Measurements from ENCODE around the gene USP46.

USP46 gene

DNA sequence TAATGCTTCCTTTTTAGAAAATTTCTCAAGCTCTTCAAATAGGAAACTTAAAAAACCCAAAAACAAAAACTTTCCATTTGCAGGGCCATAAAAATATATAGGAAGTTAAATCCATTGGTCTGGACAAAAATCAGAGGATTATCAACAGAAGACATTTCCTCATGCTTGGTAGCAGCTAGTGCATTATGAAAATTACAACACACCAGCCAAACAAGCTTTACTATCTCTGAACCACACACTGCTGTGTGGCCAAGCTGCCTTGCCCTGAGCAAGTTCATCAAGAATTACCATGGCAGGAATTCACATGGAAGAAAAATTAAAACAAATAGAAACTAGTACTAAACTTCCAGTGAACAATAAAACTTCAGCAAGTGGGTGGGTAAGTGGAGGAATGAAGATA is 3.6 kb downstream of the USP46 start:
- DNase-seq = no peak

DNA sequence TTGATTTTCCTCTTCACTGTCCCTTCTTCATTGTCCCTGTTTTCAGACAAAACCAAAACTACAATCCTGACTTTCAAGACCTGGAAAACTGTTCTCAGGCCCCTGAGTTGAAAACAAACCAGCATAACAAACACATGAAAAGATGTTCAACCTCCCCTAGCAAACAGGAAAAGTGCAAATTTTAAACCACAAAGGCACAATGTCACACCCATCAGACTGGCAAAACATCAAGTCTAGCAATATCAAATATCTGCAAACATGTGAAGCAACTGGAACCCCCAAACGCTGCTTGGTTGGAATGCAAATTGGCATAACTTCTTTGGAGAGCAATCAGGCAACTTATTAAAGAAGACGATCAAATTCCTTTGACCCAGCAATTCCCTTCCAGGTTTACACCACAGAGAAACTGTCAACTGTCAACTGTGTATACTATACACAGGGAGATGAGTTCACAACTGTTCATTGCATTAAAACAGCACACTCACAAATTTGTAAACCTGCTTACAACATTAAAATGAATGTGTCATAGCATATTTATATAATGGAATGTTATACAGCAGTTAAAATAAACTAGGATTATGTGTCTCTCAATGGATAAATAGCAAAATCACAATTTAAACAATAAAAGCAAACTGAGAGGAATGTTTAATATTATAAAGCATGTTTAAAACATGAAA is 7.0 kb downstream of the USP46 start:
- DNase-seq = no peak

- no peak for DNase-seq
Observed at GRCh38 chr4:52648836-52649235, 10.3 kb downstream of the USP46 start.

DNA sequence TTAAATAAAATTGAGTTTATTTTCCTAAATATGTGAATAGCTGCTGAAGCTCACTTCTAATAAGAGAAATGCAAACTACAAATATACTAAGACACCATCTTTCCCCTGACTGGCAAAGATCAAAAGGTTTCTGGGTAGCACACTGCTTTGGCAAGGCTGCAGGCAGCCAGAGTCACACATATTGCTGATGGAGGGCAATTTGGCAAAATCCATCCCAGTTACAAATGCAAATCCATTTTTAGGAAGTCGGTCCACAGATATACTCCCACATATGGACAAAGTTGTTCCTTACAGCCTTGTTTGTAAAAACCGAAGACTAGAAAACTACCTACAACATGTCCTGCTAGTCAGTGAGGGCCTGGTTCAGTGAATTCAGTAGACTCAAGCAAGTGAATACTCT is 12.4 kb downstream of the USP46 start:
- no peak for DNase-seq

- DNase-seq = no peak
Observed at GRCh38 chr4:52646096-52646495, 13.0 kb downstream of the USP46 start.

DNA sequence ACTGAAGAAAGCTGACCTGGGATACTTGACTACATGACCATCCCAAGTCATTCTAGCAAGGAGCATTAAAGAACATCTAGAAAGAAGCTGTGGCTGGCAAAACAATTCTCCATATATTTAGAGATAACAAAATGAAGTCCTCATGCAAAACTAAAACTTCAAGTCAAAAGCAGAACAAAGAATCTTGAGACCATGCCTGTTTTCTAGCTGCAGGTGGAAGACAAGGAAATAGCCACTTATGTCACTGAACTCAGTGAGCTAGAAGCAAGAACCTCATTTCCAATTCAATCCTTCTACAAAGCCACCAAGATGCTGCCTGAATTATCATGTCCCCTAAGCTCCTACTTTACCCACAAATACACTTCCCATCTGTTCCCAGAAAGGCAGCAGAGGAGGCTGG is 13.8 kb downstream of the USP46 start:
- no peak for DNase-seq

GRCh38 chr4:52643785-52644244 is 15.3 kb downstream of the USP46 start:
- no peak for DNase-seq

DNA sequence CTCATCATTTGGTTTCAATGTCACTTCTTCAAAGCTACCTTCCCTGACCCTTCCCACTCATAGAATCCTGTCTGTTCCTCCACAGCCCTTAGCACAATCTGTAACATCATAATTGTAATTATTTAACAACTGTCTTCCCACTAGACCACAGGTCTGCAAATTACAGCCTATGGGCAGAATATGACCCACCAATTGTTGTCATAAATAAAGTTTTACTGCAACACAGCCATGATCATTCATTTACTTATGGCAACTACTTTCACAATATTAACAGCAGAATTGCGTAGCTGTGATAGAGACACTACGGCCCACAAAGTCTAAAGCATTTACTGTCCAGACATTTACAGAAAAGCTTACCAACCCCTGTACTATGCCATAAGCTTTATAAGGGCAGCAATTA is 15.9 kb downstream of the USP46 start:
- DNase-seq = no peak

DNA sequence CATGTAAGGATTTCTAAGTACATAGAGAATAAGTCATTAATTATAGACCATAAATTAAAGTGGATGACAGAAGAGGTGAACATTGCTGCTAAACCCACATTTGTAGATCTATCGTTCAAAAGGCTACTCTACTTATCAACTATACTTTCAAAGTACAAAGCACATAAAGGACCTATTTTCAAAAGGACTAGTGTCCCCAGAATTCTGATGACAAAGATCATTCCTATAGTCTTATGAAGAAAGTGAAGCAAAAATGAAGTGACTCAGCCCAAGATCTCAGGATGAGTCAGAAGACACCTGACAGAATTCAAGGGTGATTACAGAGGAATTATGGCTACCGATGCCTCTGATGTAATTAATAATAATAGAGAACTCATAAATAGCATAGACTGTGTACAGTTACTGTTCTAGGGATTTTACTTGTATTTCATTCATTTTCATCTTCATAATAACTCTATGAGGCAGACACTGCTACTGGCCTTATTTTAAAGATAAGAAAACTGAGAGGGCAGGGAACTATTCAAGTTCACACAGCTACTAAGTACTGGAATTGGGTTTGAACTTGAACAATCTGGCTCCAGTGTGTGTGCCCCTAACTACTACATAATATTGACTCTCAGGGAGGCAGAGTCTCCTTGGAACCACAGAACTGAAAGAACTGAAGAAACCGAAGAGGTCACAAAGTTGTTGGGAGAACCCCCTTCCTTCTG is 17.1 kb downstream of the USP46 start:
- DNase-seq = no peak

DNA sequence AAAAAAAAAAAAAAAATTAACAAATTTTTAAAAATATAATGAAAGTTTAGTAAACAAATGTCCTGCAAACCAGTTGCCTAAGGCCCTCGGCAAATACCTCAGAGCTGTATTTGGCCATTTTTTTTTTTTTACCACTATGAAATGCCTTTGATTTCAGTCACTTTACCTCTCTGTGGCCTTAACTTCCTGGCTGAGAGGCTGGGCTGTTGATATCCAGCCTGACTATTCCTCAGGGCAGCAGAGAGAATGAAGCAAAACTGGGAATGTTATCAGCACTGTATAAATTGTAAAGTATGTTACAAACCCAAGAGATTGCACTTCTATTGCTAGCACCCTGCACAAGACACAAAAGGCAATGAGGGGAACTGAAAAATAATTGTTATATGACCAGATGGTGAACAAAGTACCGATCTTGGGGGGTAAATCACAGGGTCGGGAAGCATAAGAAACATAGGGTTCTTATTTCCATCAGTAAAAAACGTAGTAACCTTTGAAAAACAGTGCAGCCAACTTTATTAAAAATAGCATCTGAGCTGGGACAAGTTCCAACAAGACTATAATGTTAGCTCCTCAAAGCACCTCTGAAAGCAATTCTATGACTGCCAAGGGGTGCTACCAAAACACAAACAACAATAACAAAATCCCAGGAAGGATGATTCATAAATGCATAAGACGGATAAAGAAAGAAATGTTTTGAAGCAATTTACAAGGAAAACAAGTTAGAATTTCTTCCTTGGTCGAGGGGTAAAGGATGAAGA is 18.1 kb downstream of the USP46 start:
- DNase-seq = no peak

DNA sequence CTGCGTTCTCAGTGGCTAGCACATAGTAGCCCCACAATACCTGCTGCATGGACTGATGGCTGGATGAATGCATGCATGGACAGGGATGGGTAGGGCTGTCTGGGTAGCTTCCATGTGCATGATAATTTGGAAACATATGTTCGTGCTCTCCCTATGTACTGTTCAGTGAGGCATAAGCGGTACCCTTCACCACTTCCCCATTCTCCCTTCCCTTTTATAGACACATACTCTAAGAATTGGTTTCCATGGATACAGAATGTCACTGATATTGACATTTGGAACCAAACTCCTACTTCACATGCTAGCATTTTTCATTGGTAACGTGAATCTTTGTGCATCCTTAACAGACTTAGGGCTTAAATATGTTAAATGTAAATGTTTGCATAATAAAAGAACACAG is 20.4 kb downstream of the USP46 start:
- DNase-seq = no peak

DNA sequence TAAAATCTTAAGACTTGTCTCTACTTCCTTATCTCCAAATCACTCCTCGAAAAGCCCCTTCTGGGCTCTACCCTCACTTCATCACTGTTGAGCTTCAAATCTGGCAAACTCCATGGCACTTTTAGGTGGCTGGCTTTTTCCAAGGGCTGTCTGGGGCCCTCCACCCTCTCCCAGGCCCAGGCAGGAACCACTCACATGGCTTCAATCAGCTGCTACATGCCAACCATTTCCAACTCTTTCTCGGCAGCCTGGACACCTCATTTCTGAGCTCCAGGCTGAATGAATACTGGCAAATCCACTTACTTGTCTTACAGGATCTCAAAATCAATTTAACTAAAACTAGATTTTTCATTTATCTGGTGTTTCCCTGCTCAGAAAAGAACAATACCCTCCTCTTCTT is 22.0 kb downstream of the USP46 start:
- no peak for DNase-seq

DNA sequence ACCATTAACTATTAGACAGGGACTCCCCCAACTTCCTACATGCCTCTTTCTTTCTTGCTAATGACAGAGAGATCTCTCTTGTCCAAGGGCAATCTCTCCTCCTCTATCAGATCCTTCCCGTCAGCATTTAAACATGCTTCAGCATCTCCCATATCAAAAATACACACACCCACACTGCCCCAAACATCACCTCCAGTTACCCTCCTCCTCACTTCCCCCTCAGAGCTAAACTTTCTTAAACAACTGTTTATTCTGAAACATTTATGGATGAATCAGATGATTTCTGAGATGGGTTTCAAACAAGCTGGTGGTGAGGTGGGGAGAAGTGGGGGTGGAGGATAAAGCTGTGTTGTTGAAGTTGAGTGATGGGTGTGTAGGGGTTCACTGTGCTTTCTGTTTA is 23.5 kb downstream of the USP46 start:
- no peak for DNase-seq

DNA sequence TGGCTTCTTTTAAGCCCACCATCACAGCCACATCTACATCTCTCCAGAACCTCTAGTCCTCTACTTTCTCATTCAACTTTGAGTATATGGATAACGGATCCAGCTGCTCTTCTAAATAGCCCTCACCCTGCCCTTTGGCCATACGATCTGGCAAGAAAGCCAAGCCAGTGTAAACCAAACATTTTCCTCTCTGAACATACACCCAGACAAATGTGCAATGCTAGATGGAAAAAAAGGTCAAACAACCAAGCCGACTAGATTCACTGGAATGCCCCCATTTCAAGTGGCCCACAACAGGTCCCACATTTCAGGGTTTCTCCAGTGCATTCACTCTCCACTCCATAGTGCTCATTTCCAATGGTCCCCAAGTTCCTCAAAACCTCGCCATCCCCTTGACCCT is 24.0 kb downstream of the USP46 start:
- DNase-seq = no peak

GRCh38 chr4:52633846-52634245 is 25.3 kb downstream of the USP46 start:
- no peak for DNase-seq

DNA sequence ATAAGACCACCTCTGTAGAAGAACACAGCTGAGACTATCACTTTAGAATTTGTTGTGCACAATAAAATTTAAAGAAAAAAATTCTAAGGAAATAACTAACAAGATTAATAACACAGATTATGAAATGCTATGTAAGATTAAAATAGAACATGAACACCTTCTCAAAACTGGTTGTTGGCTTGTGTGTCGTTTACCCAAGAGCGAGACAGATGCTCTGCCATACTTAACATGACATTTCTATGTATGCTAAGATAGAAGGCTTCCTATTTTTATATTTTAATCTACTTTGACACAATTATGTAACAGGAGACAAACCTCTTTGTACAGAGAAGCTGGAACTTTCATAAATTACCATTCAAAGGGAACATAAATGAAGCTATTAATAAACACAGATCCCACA is 30.1 kb downstream of the USP46 start:
- no peak for DNase-seq

DNA sequence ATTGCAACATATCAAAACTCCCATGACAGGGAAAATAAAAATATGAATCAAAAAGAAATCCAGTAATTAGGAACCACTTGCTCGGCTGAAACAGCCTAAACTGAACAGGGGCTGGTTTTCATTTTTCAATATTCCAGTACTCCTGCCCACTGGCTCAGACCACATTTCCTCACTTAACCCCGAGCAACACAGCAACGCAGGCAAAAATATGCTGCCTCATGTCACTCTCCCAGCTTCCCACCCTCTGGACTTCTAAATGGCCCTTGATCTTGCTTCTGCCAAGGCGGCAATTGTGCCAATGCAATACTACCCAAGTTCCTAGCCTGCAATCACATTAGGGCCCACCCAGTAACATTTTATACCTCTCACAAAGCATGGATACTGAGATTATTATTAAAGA is 30.6 kb downstream of the USP46 start:
- no peak for DNase-seq

- no peak for DNase-seq
Observed at GRCh38 chr4:52627876-52628275, 31.2 kb downstream of the USP46 start.

GRCh38 chr4:52625216-52625615 is 33.9 kb downstream of the USP46 start:
- DNase-seq = no peak

GRCh38 chr4:52622564-52622963 is 36.5 kb downstream of the USP46 start:
- DNase-seq = no peak

DNA sequence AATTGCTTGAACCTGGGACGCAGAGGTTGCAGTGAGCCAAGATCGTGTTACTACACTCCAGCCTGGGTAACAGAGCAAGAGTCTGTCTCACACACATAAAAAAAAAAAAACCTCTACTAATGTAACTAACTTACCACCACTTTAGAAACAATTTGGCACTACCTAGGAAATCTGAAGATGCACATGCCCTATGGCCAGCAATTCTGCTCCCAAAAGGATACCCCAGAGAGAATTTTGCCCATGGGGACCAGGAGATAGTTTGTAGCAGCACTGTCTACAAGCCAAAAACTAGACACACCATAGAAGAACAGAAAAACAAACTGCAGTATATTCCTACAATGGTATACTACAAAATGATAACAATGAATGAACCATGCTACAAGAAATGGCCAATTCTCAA is 37.5 kb downstream of the USP46 start:
- DNase-seq = no peak

- DNase-seq = no peak
Observed at GRCh38 chr4:52619591-52619931, 39.5 kb downstream of the USP46 start.

DNA sequence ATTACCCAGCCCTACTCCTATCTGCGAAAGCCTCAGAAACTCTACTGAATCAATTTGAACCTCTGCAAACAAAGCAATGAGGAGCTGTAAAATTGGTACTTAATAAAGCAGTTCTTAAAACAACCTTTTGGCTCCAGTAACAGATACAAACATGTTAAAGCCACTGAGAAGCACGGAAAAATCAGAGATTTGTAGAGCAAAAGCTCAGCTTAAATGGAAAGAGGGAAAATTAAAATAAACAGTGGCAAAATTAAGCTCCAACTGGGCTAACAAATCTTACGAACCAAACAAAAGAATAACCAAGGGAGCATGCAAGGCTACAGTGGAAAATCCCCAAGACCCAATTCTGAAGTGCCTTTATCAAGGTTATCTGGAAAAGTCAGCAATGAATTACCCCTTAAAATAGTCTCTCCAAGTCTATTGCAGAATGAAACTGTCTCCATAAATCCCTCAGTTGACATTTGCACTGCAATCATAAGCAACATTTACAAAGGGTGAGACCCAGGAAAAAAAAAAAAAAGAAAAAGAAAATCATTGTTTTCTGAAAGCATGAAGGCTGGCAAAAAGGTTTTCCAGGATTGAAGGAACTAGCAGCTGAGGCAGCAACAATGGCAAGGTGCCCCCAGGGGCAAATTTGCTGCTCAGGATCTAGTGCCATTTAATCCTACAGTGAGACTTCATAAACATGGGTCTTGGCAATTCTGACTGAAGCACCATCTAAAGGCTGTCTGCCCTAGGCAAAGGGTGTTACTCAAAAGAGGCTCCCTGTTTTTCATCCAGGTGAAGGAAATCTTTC is 40.1 kb downstream of the USP46 start:
- DNase-seq = no peak

All from effector CD4-positive, alpha-beta T cell (primary cell).